HepG2 (cell line): ENCODE data around the gene TBCD. TPM values are rescaled to one million over a fixed set of nuclear protein-coding genes. Genes with fewer than 3 reads are reported as not detected.

ENCODE experiments used
- ARNT2 ChIP-seq: sonication (generic); formaldehyde crosslinking; IDR thresholded peaks from 2 replicates; pipeline ENCODE4 v1.8.0; 2022; ENCODE audit warnings: mild to moderate bottlenecking, low read depth, missing genetic modification reagents, moderate library complexity
- BRD4 ChIP-seq: sonication (generic); formaldehyde crosslinking; IDR thresholded peaks from 2 replicates; pipeline ENCODE4 v1.4.0; 2020; ENCODE audit warnings: missing genetic modification reagents
- JARID2 ChIP-seq: sonication (generic); formaldehyde crosslinking; IDR thresholded peaks from 2 replicates; pipeline ENCODE4 v1.8.1; 2023; ENCODE audit warnings: missing genetic modification reagents, inconsistent platforms; ENCODE audit not compliant: insufficient replicate concordance
- KDM3A ChIP-seq: IDR thresholded peaks from 2 replicates; pipeline ENCODE4 v1.6.1; 2018; ENCODE audit warnings: low read depth, missing compliant biosample characterization
- KDM5B ChIP-seq: sonication (generic); formaldehyde crosslinking; IDR thresholded peaks from 2 replicates; pipeline ENCODE4 v1.4.0; 2020; ENCODE audit warnings: missing genetic modification reagents, mild to moderate bottlenecking, borderline replicate concordance
- PHF8 ChIP-seq: sonication (generic); formaldehyde crosslinking; IDR thresholded peaks from 2 replicates; pipeline ENCODE4 v1.5.0; 2020; ENCODE audit warnings: missing genetic modification reagents
- SMC3 ChIP-seq: IDR thresholded peaks from 2 replicates; pipeline ENCODE4 v1.6.1; 2011; ENCODE audit warnings: low read length, improper control_type of control experiment
- TGIF2 ChIP-seq: IDR thresholded peaks from 2 replicates; pipeline ENCODE4 v1.6.1; 2016; ENCODE audit warnings: control low read depth, missing compliant biosample characterization
- ZBTB8A ChIP-seq: sonication (generic); formaldehyde crosslinking; IDR thresholded peaks from 2 replicates; pipeline ENCODE4 v1.4.0; 2020; ENCODE audit warnings: mild to moderate bottlenecking, low read depth, missing genetic modification reagents, borderline replicate concordance
- ZNF274 ChIP-seq: sonication (generic); formaldehyde crosslinking; IDR thresholded peaks from 2 replicates; pipeline ENCODE4 v1.5.1; 2020; ENCODE audit warnings: mild to moderate bottlenecking, missing genetic modification reagents
- ZNF644 ChIP-seq: IDR thresholded peaks from 2 replicates; pipeline ENCODE4 v1.6.1; 2016; ENCODE audit warnings: low read depth
- polyA plus RNA-seq, 8 experiments: library from polyadenylated mRNA; depleted of rRNA in 3 of 8; stranded (reverse) in 7 of 8; unstranded in 1 of 8; fragments of >200 nt; fragmentation: Illumina TruSeq in 4 of 8; extraction: Trizol in 4 of 8; gene quantifications; 2 replicates each; pipeline versions ENCODE4 v1.2.1 to v1.2.3, GENCODE V29; 2011 to 2016; ENCODE audit warnings: low read depth in 4 of 8, missing spikeins in 1 of 8, mixed read lengths in 1 of 8; ENCODE audit not compliant: insufficient read depth in 1 of 8
- total RNA-seq, 5 experiments: library from RNA; depleted of rRNA; stranded (reverse); fragments of >200 nt; fragmentation: Illumina TruSeq; extraction: Trizol; gene quantifications; 2 replicates each; pipeline ENCODE4 v1.2.3, GENCODE V29; 2016; ENCODE audit warnings: low read depth in 1 of 5
- TF ChIP-seq, protein P1 (sequence below): sonication (generic); formaldehyde crosslinking; IDR thresholded peaks from 2 replicates; pipeline ENCODE4 v1.4.0; 2020; ENCODE audit warnings: missing genetic modification reagents, mild to moderate bottlenecking, borderline replicate concordance
- TF ChIP-seq, protein P2 (sequence below): sonication (generic); formaldehyde crosslinking; IDR thresholded peaks from 2 replicates; pipeline ENCODE4 v1.5.1; 2020; ENCODE audit warnings: mild to moderate bottlenecking, missing genetic modification reagents, moderate library complexity
- TF ChIP-seq, protein P3 (sequence below): IDR thresholded peaks from 2 replicates; pipeline ENCODE4 v1.6.1; 2012; ENCODE audit warnings: inconsistent platforms
- TF ChIP-seq, protein P4 (sequence below): sonication (generic); formaldehyde crosslinking; conservative IDR thresholded peaks from 2 replicates; pipeline ENCODE4 v1.4.0; 2020; ENCODE audit warnings: missing genetic modification reagents

Gene TBCD
- total and polyA plus RNA-seq, 2 of the 13 experiments (the other 11 are each of a cell fraction or from before 2014, with no cell fraction given), result 33.9 to 54.8 TPM

DNA sequence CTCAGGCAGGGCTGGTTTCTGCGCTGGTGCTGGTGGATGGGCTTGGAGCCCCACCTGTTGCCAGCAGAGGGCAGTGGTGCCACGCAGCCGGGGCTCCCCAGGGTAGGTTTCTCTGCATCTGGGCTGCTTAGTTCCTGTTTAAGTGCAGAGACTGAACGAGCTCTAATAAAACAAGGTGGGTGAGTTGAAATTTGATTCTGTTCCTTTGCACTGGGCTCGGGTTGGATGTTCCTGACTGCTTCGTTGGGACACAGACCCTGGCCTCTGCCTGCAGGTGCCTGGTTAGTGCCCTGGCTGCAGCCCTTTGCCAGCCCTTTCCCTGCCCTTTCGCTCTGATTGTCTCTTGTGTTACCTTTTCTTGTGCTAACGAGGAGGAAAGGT lies 30.0 kb downstream of the TBCD start (continued):
- TF ChIP-seq, protein P1, sequence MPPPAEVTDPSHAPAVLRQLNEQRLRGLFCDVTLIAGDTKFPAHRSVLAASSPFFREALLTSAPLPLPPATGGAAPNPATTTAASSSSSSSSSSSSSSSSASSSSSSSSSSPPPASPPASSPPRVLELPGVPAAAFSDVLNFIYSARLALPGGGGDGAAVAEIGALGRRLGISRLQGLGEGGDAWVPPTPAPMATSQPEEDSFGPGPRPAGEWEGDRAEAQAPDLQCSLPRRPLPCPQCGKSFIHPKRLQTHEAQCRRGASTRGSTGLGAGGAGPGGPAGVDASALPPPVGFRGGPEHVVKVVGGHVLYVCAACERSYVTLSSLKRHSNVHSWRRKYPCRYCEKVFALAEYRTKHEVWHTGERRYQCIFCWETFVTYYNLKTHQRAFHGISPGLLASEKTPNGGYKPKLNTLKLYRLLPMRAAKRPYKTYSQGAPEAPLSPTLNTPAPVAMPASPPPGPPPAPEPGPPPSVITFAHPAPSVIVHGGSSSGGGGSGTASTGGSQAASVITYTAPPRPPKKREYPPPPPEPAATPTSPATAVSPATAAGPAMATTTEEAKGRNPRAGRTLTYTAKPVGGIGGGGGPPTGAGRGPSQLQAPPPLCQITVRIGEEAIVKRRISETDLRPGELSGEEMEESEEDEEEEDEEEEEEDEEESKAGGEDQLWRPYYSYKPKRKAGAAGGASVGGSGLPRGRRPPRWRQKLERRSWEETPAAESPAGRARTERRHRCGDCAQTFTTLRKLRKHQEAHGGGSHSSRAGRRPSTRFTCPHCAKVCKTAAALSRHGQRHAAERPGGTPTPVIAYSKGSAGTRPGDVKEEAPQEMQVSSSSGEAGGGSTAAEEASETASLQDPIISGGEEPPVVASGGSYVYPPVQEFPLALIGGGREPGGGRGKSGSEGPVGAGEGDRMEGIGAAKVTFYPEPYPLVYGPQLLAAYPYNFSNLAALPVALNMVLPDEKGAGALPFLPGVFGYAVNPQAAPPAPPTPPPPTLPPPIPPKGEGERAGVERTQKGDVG (CRISPR knock-in tag), result no peak
- TF ChIP-seq KDM3A (CRISPR knock-in tag), result peak; percentile 89
- TF ChIP-seq TGIF2, result no peak
- no peak; the same call in 1 of the 2 replicates for TF ChIP-seq ZNF274 (CRISPR knock-in tag)
- TF ChIP-seq PHF8 (CRISPR knock-in tag), result 0 out of 2 replicates have a peak, but pooled peaks have one; percentile 25
- TF ChIP-seq, protein P2, sequence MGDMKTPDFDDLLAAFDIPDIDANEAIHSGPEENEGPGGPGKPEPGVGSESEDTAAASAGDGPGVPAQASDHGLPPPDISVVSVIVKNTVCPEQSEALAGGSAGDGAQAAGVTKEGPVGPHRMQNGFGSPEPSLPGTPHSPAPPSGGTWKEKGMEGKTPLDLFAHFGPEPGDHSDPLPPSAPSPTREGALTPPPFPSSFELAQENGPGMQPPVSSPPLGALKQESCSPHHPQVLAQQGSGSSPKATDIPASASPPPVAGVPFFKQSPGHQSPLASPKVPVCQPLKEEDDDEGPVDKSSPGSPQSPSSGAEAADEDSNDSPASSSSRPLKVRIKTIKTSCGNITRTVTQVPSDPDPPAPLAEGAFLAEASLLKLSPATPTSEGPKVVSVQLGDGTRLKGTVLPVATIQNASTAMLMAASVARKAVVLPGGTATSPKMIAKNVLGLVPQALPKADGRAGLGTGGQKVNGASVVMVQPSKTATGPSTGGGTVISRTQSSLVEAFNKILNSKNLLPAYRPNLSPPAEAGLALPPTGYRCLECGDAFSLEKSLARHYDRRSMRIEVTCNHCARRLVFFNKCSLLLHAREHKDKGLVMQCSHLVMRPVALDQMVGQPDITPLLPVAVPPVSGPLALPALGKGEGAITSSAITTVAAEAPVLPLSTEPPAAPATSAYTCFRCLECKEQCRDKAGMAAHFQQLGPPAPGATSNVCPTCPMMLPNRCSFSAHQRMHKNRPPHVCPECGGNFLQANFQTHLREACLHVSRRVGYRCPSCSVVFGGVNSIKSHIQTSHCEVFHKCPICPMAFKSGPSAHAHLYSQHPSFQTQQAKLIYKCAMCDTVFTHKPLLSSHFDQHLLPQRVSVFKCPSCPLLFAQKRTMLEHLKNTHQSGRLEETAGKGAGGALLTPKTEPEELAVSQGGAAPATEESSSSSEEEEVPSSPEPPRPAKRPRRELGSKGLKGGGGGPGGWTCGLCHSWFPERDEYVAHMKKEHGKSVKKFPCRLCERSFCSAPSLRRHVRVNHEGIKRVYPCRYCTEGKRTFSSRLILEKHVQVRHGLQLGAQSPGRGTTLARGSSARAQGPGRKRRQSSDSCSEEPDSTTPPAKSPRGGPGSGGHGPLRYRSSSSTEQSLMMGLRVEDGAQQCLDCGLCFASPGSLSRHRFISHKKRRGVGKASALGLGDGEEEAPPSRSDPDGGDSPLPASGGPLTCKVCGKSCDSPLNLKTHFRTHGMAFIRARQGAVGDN, result peak; percentile 60
- no peak for TF ChIP-seq ZBTB8A (CRISPR knock-in tag)
- peak; percentile 51; the same call in 1 of the 2 replicates for TF ChIP-seq KDM5B (CRISPR knock-in tag)
- TF ChIP-seq JARID2 (CRISPR knock-in tag), result no peak
- TF ChIP-seq ARNT2 (CRISPR knock-in tag), result 0 out of 2 replicates have a peak, but pooled peaks have one; percentile 42
- TF ChIP-seq, protein P3, sequence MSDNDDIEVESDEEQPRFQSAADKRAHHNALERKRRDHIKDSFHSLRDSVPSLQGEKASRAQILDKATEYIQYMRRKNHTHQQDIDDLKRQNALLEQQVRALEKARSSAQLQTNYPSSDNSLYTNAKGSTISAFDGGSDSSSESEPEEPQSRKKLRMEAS, result peak; percentile 37; the same call in 1 of the 2 replicates
- TF ChIP-seq, protein P4, sequence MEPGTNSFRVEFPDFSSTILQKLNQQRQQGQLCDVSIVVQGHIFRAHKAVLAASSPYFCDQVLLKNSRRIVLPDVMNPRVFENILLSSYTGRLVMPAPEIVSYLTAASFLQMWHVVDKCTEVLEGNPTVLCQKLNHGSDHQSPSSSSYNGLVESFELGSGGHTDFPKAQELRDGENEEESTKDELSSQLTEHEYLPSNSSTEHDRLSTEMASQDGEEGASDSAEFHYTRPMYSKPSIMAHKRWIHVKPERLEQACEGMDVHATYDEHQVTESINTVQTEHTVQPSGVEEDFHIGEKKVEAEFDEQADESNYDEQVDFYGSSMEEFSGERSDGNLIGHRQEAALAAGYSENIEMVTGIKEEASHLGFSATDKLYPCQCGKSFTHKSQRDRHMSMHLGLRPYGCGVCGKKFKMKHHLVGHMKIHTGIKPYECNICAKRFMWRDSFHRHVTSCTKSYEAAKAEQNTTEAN (CRISPR knock-in tag), result no peak
- TF ChIP-seq SMC3, result peak; percentile 85
- TF ChIP-seq BRD4 (CRISPR knock-in tag), result no peak
- TF ChIP-seq ZNF644 (CRISPR knock-in tag), result no peak
